ENCODE data around the gene FGD4.

Gene FGD4

DNA sequence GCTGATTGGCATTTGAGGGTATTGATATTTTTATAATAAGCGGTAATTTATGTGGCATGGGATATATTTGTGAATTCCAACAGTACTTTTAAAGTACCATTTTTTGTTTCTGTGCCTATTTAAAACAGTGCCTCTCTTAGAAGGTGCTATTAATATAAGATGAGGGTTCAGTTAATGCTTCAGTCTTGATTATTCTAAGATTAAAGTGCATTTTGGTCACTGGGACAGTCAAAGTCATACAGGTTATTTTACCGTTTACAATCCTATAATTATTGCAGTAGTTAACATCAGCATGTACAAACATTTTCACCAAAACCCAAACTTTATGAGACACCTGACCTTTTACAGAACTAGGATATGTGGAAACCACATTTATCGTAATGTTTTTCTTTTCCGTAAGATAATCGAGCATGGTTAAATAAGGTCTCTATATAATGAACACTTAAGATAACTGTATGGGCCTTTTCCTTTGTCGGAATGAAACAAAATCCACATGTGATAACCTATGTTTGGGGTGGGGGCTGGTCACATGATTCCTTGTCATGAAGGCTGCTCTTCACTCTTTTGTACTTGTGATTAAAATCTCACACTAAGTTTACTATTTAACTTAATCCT lies 242.0 kb downstream of the FGD4 start:
- Histone ChIP-seq H3K9ac (ENCODE audit: low read length) (no peak overlapping the region), H3K36me3 (ENCODE audit: control insufficient read depth, low read depth, low read length) (peaks cover 62% of the 10 kb centered on the region), H3K4me1 (ENCODE audit: control insufficient read depth, low read depth, low read length) (no peaks in the 10 kb centered on the region), H3K27me3 (ENCODE audit: control insufficient read depth, insufficient read depth, low read length) (no peaks in the 10 kb centered on the region), H3K9me3 (ENCODE audit: control insufficient read depth, low read depth, low read length) (no peaks in the 10 kb centered on the region), H3K27ac (ENCODE audit: low read length) (no peak overlapping the region), H3K4me3 (ENCODE audit: low read length) (no peak overlapping the region)

GRCh38 chr12:32644431-32644830 lies 245.1 kb downstream of the FGD4 start:
- H3K4me1 ChIP-seq (ENCODE audit: control insufficient read depth, low read depth, low read length) = no peaks in the 10 kb centered on the region
- no peak overlapping the region for H3K4me3 ChIP-seq (ENCODE audit: low read length)
- no peak overlapping the region for H3K9ac ChIP-seq (ENCODE audit: low read length)
- H3K27ac ChIP-seq (ENCODE audit: low read length) = no peak overlapping the region
- H3K9me3 ChIP-seq (ENCODE audit: control insufficient read depth, low read depth, low read length) = no peaks in the 10 kb centered on the region
- H3K27me3 ChIP-seq (ENCODE audit: control insufficient read depth, insufficient read depth, low read length) = no peaks in the 10 kb centered on the region
- H3K36me3 ChIP-seq (ENCODE audit: control insufficient read depth, low read depth, low read length) = peaks cover 43% of the 10 kb centered on the region

DNA sequence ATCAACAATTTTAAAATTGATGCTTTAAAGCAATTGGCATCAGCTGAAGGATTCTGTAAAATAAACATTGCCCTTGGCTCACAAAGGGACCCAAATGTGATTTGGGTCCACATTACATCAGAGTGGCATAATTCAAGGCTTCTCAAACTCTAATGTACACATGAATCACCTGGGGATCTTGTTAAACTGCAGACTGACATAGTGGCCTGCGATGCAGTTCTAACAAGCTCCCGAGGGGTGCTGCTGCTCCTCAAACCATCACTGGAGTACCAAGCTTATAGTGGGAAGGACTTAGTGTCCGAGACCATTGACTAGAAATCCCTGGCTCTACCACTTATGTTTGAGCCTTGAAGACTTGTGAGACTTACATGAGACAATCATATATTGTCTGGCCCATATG lies 247.9 kb downstream of the FGD4 start:
- no peak overlapping the region for H3K9ac ChIP-seq (ENCODE audit: low read length)
- H3K36me3 ChIP-seq (ENCODE audit: control insufficient read depth, low read depth, low read length) = peaks cover 18% of the 10 kb centered on the region
- no peak overlapping the region for H3K4me3 ChIP-seq (ENCODE audit: low read length)
- H3K9me3 ChIP-seq (ENCODE audit: control insufficient read depth, low read depth, low read length) = no peaks in the 10 kb centered on the region
- no peaks in the 10 kb centered on the region for H3K27me3 ChIP-seq (ENCODE audit: control insufficient read depth, insufficient read depth, low read length)
- no peak overlapping the region for H3K27ac ChIP-seq (ENCODE audit: low read length)
- H3K4me1 ChIP-seq (ENCODE audit: control insufficient read depth, low read depth, low read length) = no peaks in the 10 kb centered on the region

- H3K27me3 ChIP-seq (ENCODE audit: control insufficient read depth, insufficient read depth, low read length) = no peaks in the 10 kb centered on the region
- no peak overlapping the region for H3K9ac ChIP-seq (ENCODE audit: low read length)
Measured at GRCh38 chr12:32650508-32650907, 251.2 kb downstream of the FGD4 start.

GRCh38 chr12:32651151-32651955 lies 252.0 kb downstream of the FGD4 start:
- no peaks in the 10 kb centered on the region for H3K4me1 ChIP-seq (ENCODE audit: control insufficient read depth, low read depth, low read length)
- H3K27ac ChIP-seq (ENCODE audit: low read length) = no peak overlapping the region
- H3K36me3 ChIP-seq (ENCODE audit: control insufficient read depth, low read depth, low read length) = no peaks in the 10 kb centered on the region
- H3K9ac ChIP-seq (ENCODE audit: low read length) = no peak overlapping the region
- H3K9me3 ChIP-seq (ENCODE audit: control insufficient read depth, low read depth, low read length) = no peaks in the 10 kb centered on the region
- H3K27me3 ChIP-seq (ENCODE audit: control insufficient read depth, insufficient read depth, low read length) = no peaks in the 10 kb centered on the region
- no peak overlapping the region for H3K4me3 ChIP-seq (ENCODE audit: low read length)

More at GRCh38 chr12:32650508-32650907, 251.2 kb downstream of the FGD4 start:
- Histone ChIP-seq H3K27ac (ENCODE audit: low read length) (no peak overlapping the region), H3K36me3 (ENCODE audit: control insufficient read depth, low read depth, low read length) (peaks cover 3% of the 10 kb centered on the region), H3K4me3 (ENCODE audit: low read length) (no peak overlapping the region), H3K9me3 (ENCODE audit: control insufficient read depth, low read depth, low read length) (no peaks in the 10 kb centered on the region), H3K4me1 (ENCODE audit: control insufficient read depth, low read depth, low read length) (no peaks in the 10 kb centered on the region)

DNA sequence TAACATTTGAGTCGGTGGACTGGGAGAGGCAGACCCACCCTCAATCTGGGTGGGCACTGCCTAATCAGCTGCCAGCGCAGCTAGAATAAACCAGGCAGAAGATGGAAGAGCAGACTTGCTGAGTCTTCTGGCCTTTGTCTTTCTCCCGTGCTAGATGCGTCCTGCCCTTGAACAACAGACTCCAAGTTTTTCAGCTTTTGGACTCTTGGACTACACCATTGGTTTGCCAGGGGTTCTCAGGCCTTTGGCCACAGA lies 252.5 kb downstream of the FGD4 start:
- Histone ChIP-seq H3K9me3 (ENCODE audit: control insufficient read depth, low read depth, low read length) (no peaks in the 10 kb centered on the region), H3K36me3 (ENCODE audit: control insufficient read depth, low read depth, low read length) (no peaks in the 10 kb centered on the region), H3K4me3 (ENCODE audit: low read length) (no peak overlapping the region), H3K27ac (ENCODE audit: low read length) (no peak overlapping the region), H3K9ac (ENCODE audit: low read length) (no peak overlapping the region), H3K27me3 (ENCODE audit: control insufficient read depth, insufficient read depth, low read length) (no peaks in the 10 kb centered on the region), H3K4me1 (ENCODE audit: control insufficient read depth, low read depth, low read length) (no peaks in the 10 kb centered on the region)

DNA sequence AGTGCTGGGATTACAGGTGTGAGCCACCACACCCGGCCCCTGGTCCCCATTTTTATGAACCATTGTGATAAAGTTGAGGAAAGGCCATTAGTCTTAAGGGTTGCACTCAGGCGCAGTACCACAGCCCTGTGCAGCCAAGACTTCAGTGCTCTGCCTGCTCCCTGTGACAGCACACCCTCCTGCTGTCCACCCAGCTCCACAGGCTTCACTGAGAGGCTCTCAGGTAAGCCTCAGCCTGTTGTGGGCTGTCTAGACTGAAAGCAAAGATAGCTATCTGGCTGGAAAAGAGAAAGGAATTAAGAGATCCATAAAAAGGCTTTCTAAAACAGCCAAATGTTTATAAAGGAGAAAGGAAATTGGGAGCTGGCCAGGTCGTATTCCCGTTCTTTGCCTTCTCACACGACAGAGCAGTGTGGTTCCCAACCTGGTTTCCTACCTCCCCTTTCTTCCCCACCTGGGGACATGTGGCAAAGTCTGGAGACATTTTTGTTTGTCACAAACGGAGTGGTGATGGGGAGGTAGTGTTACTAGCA lies 260.6 kb downstream of the FGD4 start:
- Histone ChIP-seq H3K9me3 (ENCODE audit: control insufficient read depth, low read depth, low read length) (no peaks in the 10 kb centered on the region), H3K4me3 (ENCODE audit: low read length) (no peak overlapping the region), H3K9ac (ENCODE audit: low read length) (no peak overlapping the region), H3K27ac (ENCODE audit: low read length) (no peak overlapping the region), H3K36me3 (ENCODE audit: control insufficient read depth, low read depth, low read length) (no peaks in the 10 kb centered on the region), H3K27me3 (ENCODE audit: control insufficient read depth, insufficient read depth, low read length) (no peaks in the 10 kb centered on the region), H3K4me1 (ENCODE audit: control insufficient read depth, low read depth, low read length) (no peaks in the 10 kb centered on the region)

DNA sequence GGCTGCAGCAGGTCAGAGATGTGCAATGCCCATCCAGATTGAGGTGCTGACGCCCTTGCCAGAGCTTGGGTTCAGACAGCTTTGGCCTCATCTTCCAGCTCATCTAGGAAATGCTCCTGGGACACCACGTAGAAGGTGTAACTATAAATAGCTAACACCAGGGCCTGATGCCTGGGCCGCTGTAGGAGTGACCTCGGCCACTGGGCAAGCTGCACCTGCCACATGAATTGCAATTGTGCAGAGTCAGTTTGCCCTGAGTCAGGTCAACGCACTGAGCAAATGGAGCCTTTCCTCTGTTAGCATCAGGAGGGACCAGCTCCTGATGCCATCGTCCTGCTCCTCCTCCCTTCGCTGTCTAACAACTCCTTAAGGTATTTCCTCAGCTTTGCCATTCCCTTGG lies 262.3 kb downstream of the FGD4 start:
- Histone ChIP-seq H3K27ac (ENCODE audit: low read length) (no peak overlapping the region), H3K4me3 (ENCODE audit: low read length) (no peak overlapping the region), H3K4me1 (ENCODE audit: control insufficient read depth, low read depth, low read length) (no peaks in the 10 kb centered on the region), H3K36me3 (ENCODE audit: control insufficient read depth, low read depth, low read length) (no peaks in the 10 kb centered on the region), H3K9ac (ENCODE audit: low read length) (no peak overlapping the region), H3K27me3 (ENCODE audit: control insufficient read depth, insufficient read depth, low read length) (no peaks in the 10 kb centered on the region), H3K9me3 (ENCODE audit: control insufficient read depth, low read depth, low read length) (no peaks in the 10 kb centered on the region)

DNA sequence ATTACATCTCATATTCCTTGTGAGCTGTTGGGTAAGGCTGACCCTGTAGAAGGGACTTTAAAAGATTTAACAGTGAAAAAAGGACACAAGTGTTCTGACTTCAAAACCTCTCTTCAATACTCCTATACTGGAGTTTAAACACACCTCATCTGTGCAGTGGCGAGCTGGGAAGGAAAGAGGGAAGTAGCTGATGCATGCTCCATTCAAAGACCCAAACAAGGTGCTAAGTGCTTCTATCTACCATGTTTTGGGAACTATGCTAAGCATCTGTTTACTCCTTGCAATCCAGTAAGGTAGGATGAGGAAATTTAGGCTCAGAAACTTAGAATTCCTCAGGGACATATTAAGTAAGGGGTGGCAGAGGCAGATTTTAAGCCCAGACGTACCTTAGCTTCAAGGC lies 263.3 kb downstream of the FGD4 start:
- no peak overlapping the region for H3K27ac ChIP-seq (ENCODE audit: low read length)
- H3K9me3 ChIP-seq (ENCODE audit: control insufficient read depth, low read depth, low read length) = no peaks in the 10 kb centered on the region
- H3K4me1 ChIP-seq (ENCODE audit: control insufficient read depth, low read depth, low read length) = no peaks in the 10 kb centered on the region
- H3K4me3 ChIP-seq (ENCODE audit: low read length) = no peak overlapping the region
- H3K9ac ChIP-seq (ENCODE audit: low read length) = no peak overlapping the region
- H3K27me3 ChIP-seq (ENCODE audit: control insufficient read depth, insufficient read depth, low read length) = no peaks in the 10 kb centered on the region
- H3K36me3 ChIP-seq (ENCODE audit: control insufficient read depth, low read depth, low read length) = no peaks in the 10 kb centered on the region

GRCh38 chr12:32666018-32666417 lies 266.7 kb downstream of the FGD4 start:
- no peaks in the 10 kb centered on the region for H3K36me3 ChIP-seq (ENCODE audit: control insufficient read depth, low read depth, low read length)
- H3K9ac ChIP-seq (ENCODE audit: low read length) = no peak overlapping the region
- H3K4me1 ChIP-seq (ENCODE audit: control insufficient read depth, low read depth, low read length) = no peaks in the 10 kb centered on the region
- no peak overlapping the region for H3K27ac ChIP-seq (ENCODE audit: low read length)
- H3K4me3 ChIP-seq (ENCODE audit: low read length) = no peak overlapping the region
- no peaks in the 10 kb centered on the region for H3K9me3 ChIP-seq (ENCODE audit: control insufficient read depth, low read depth, low read length)
- H3K27me3 ChIP-seq (ENCODE audit: control insufficient read depth, insufficient read depth, low read length) = no peaks in the 10 kb centered on the region

DNA sequence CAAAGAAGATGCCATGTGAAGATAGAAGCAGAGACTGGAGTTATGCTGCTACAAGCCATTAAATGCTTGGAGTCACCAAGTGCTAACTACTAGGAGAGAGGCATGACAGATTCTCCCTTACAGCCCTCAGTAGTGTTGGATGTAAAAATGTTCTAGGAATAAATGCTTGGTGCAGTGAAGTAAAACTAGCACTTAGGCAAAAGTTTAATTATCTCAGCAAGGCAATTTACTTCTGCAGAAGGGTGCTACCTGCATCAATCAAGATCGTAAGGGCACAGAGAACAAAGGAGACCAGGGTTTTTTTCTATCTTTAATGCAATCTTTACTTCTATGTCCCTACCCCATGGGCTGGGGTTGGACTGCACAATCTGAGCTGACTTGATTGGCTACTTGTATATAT lies 270.2 kb downstream of the FGD4 start:
- H3K4me1 ChIP-seq (ENCODE audit: control insufficient read depth, low read depth, low read length) = no peaks in the 10 kb centered on the region
- no peaks in the 10 kb centered on the region for H3K9me3 ChIP-seq (ENCODE audit: control insufficient read depth, low read depth, low read length)
- H3K36me3 ChIP-seq (ENCODE audit: control insufficient read depth, low read depth, low read length) = no peaks in the 10 kb centered on the region
- no peak overlapping the region for H3K27ac ChIP-seq (ENCODE audit: low read length)
- no peak overlapping the region for H3K4me3 ChIP-seq (ENCODE audit: low read length)
- H3K27me3 ChIP-seq (ENCODE audit: control insufficient read depth, insufficient read depth, low read length) = no peaks in the 10 kb centered on the region
- no peak overlapping the region for H3K9ac ChIP-seq (ENCODE audit: low read length)

Measured in iPS-18a (cell line).